Omental fat pad (tissue), 4 donors: Measurements from ENCODE around the gene PLXNB2. TPM values are rescaled to one million over a fixed set of nuclear protein-coding genes. Genes with fewer than 3 reads are reported as not detected.

Experiments used
- ATAC-seq: fragments of 150-250 bp; one replicate; pipeline ENCODE4 v1.9.1; 2016; ENCODE audit warnings: mild to moderate bottlenecking, moderate library complexity; ENCODE audit not compliant: low FRiP score
- DNase-seq: peaks from one replicate; pipeline ENCODE4 v3.0.0-alpha.2; 2019; ENCODE audit warnings: low spot score
- total RNA-seq, 4 donors: library from RNA; depleted of rRNA; stranded (reverse); fragments of >200 nt; gene quantifications; one replicate each; pipeline ENCODE4 v1.1.0, GENCODE V29; 2016
- TF ChIP-seq, protein P1 (sequence below), 3 donors: fragments of 450-650 bp; IDR thresholded peaks; one replicate each; pipeline ENCODE4 v1.5.1; 2016 to 2017; ENCODE audit warnings: antibody characterized with exemption in 3 of 3, mild to moderate bottlenecking in 3 of 3, moderate library complexity in 2 of 3

Gene PLXNB2
- total RNA-seq, 4 donors from 2014 or later: 91.4 to 130 (median 115) TPM

DNA sequence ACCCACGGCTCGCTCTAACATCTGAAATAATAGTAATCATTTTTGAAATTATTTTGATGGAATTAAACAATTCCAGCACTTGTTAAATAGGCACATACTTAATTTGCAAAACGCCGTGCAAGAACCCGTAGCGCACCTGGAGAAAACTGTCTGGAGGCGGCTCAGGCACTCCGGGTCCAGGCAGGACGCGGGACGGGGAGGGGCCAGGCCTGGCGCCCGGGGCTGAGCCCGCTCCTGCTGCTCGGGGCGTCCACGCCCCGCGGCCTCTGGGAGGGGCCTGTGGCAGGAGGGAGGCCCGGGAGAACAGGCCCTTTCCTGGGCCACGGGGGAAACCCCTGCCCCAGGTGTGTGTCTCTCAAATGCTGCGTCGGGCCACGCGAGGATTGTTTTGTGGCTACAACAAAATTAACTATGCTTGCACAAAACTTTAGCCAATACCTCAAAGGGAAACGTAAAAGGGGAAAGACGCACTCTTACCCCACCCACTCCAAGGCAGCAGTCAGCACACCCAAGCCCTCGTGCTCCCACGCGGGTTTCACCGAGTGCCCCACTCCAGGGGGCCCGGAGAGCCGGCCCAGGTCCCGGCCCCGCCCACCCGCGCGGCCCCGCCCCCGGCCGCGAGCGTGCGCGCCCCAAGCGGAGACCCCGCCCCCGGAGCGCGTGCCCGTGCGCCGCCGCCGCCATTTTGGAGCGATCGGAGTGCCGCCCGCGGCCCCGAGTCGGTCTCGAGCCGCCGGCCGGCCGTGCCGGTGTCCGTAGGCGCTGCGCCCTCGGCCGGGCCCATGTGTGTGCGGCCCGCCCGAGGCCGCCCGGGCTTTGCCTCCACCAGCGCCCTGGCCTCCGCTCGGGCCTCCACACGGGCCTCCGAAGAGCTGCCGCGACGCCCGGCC lies 35.5 kb upstream of the PLXNB2 start, which contains the start of gene PPP6R2:
PPP6R2 (plus strand) TSS at position 677 of the 890 bp plus-strand sequence. CDS start 50,582 bp downstream, outside the sequence.
- ATAC-seq (peak; percentile 87), DNase-seq (peak; percentile 71)
- TF ChIP-seq, protein P1, sequence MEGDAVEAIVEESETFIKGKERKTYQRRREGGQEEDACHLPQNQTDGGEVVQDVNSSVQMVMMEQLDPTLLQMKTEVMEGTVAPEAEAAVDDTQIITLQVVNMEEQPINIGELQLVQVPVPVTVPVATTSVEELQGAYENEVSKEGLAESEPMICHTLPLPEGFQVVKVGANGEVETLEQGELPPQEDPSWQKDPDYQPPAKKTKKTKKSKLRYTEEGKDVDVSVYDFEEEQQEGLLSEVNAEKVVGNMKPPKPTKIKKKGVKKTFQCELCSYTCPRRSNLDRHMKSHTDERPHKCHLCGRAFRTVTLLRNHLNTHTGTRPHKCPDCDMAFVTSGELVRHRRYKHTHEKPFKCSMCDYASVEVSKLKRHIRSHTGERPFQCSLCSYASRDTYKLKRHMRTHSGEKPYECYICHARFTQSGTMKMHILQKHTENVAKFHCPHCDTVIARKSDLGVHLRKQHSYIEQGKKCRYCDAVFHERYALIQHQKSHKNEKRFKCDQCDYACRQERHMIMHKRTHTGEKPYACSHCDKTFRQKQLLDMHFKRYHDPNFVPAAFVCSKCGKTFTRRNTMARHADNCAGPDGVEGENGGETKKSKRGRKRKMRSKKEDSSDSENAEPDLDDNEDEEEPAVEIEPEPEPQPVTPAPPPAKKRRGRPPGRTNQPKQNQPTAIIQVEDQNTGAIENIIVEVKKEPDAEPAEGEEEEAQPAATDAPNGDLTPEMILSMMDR (IDR thresholded peaks at IDR 0.05): no peak

GRCh38 chr22:50341977-50342650 lies 34.7 kb upstream of the PLXNB2 start:
- peak; percentile 81 for DNase-seq
- ATAC-seq: peak; percentile 64
- TF ChIP-seq, protein P1 (IDR thresholded peaks at IDR 0.05): peak in 2 of 3 donors; percentile 45 to 77

- DNase-seq: no peak
- TF ChIP-seq, protein P1 (IDR thresholded peaks at IDR 0.05): no peak
- ATAC-seq: no peak
Observed at GRCh38 chr22:50339945-50340879, 32.8 kb upstream of the PLXNB2 start.

- DNase-seq (no peak), ATAC-seq (no peak)
- TF ChIP-seq, protein P1 (IDR thresholded peaks at IDR 0.05): no peak
Observed at GRCh38 chr22:50338860-50339462, 31.5 kb upstream of the PLXNB2 start.

- ATAC-seq (no peak), DNase-seq (no peak)
- TF ChIP-seq, protein P1 (IDR thresholded peaks at IDR 0.05): no peak
Observed at GRCh38 chr22:50338042-50338573, 30.7 kb upstream of the PLXNB2 start.
